ENCODE data around the gene MTRR. TPM values are rescaled to one million over a fixed set of nuclear protein-coding genes. Genes with fewer than 3 reads are reported as not detected.

MTRR gene
- total and polyA plus RNA-seq, 2 donors (not counting 1 experiment from before 2014, with no cell fraction given): 25.5 to 67.8 TPM

- ATAC-seq (ENCODE audit: low read depth) (no peak), DNase-seq (no peak)
- H3K79me2 ChIP-seq (ENCODE audit: control insufficient read depth, insufficient read depth, low read length): peaks cover 59% of the 10 kb centered on the region
- TF ChIP-seq EZH2 (IDR thresholded peaks at IDR 0.05; ENCODE audit: borderline replicate concordance, insufficient read depth, low read depth, low read length, poor library complexity, severe bottlenecking): no peak
- no peak for TF ChIP-seq CTCF (IDR thresholded peaks at IDR 0.05)
- H3K9me3 Mint-ChIP-seq (ENCODE audit: insufficient read depth): no peaks in the 10 kb centered on the region
- no peak overlapping the region for H3K4me2 ChIP-seq (replicated peaks; ENCODE audit: low read depth, low read length, poor library complexity, severe bottlenecking)
- peaks cover 0 to 18% of the 10 kb centered on the region in 2 experiments for H3K36me3 ChIP-seq (replicated peaks in 1 of 2; ENCODE audit: control extremely low read depth in 1 of 2, control insufficient read depth in 1 of 2, extremely low read depth in 1 of 2, insufficient read depth in 2 of 2, low read length in 1 of 2)
- no peak overlapping the region for H3K27ac Mint-ChIP-seq
- H3K9me3 ChIP-seq (ENCODE audit: control extremely low read depth in 1 of 3, control insufficient read depth in 2 of 3, insufficient read depth in 1 of 3, low read length in 2 of 3): no peaks in the 10 kb centered on the region
- peaks cover 23 to 24% of the 10 kb centered on the region in 2 donors for H3K4me1 ChIP-seq (ENCODE audit: control insufficient read depth in 2 of 2, insufficient read depth in 2 of 2, low read length in 2 of 2)
- H3K4me1 Mint-ChIP-seq: peaks cover 62% of the 10 kb centered on the region
- no peaks in the 10 kb centered on the region for H3K27me3 Mint-ChIP-seq
- H3K27ac ChIP-seq (ENCODE audit: low read length in 2 of 2): no peak overlapping the region
- peak overlapping the region; percentile 6 for H3K9ac ChIP-seq (ENCODE audit: low read length)
- peaks cover 16% of the 10 kb centered on the region for H4K20me1 ChIP-seq (ENCODE audit: control insufficient read depth, insufficient read depth, low read length, poor library complexity, severe bottlenecking)
- no peak overlapping the region for H2AFZ ChIP-seq (ENCODE audit: insufficient read depth, low read depth, low read length, poor library complexity, severe bottlenecking)
- H3K27me3 ChIP-seq (replicated peaks in 1 of 4; ENCODE audit: control extremely low read depth in 1 of 4, control insufficient read depth in 3 of 4, insufficient read depth in 4 of 4, low read length in 3 of 4): no peaks in the 10 kb centered on the region
- POLR2A ChIA-PET: no interaction called here
- 100% methylated on average over 1 of the region's 2 CpGs for WGBS (ENCODE audit: insufficient coverage)
- CTCF ChIA-PET: interaction anchor here (3.2 kb wide), 1 partner anchor 15 kb away, joined by 14 read pairs; no protein-coding TSS in a partner anchor
- H3K4me3 Mint-ChIP-seq: peak overlapping the region; percentile 2
- H3K4me3 ChIP-seq (ENCODE audit: control extremely low read depth in 1 of 5, extremely low read depth in 1 of 5, insufficient read depth in 1 of 5, low read depth in 2 of 5, low read length in 4 of 5): no peak overlapping the region
- intact Hi-C loops (cut with micrococcal nuclease): no loop called here
Measured at GRCh38 chr5:7871653-7872052, 2.7 kb downstream of the MTRR start.

GRCh38 chr5:7872517-7873130 is 3.7 kb downstream of the MTRR start:
- H3K9me3 Mint-ChIP-seq (ENCODE audit: insufficient read depth): no peaks in the 10 kb centered on the region
- no peak overlapping the region for H3K4me3 Mint-ChIP-seq
- peaks cover 52% of the 10 kb centered on the region for H3K4me1 Mint-ChIP-seq
- intact Hi-C loops (cut with micrococcal nuclease): no loop called here
- peak overlapping the region; percentile 1 for H3K27ac Mint-ChIP-seq
- 92% methylated on average over 2 of the region's 4 CpGs for WGBS (ENCODE audit: insufficient coverage)
- H3K9ac ChIP-seq (ENCODE audit: low read length): peak overlapping the region; percentile 9
- peaks cover 22% of the 10 kb centered on the region in 2 donors for H3K4me1 ChIP-seq (ENCODE audit: control insufficient read depth in 2 of 2, insufficient read depth in 2 of 2, low read length in 2 of 2)
- no peaks in the 10 kb centered on the region for H3K9me3 ChIP-seq (ENCODE audit: control extremely low read depth in 1 of 3, control insufficient read depth in 2 of 3, insufficient read depth in 1 of 3, low read length in 2 of 3)
- H3K4me2 ChIP-seq (replicated peaks; ENCODE audit: low read depth, low read length, poor library complexity, severe bottlenecking): peak overlapping the region; percentile 3
- CTCF ChIA-PET: interaction anchor here (1.5 to 3.2 kb wide), 2 partner anchors 14 to 22 kb away, joined by 4 to 14 read pairs; partner anchors contain the start of gene CFAP90
- POLR2A ChIA-PET: no interaction called here
- no peaks in the 10 kb centered on the region for H3K27me3 ChIP-seq (replicated peaks in 1 of 4; ENCODE audit: control extremely low read depth in 1 of 4, control insufficient read depth in 3 of 4, insufficient read depth in 4 of 4, low read length in 3 of 4)
- H3K4me3 ChIP-seq (ENCODE audit: control extremely low read depth in 1 of 5, extremely low read depth in 1 of 5, insufficient read depth in 1 of 5, low read depth in 2 of 5, low read length in 4 of 5): no peak overlapping the region
- peaks cover 16% of the 10 kb centered on the region for H4K20me1 ChIP-seq (ENCODE audit: control insufficient read depth, insufficient read depth, low read length, poor library complexity, severe bottlenecking)
- no peak for DNase-seq
- peaks cover under 1 to 19% of the 10 kb centered on the region in 2 experiments for H3K36me3 ChIP-seq (replicated peaks in 1 of 2; ENCODE audit: control extremely low read depth in 1 of 2, control insufficient read depth in 1 of 2, extremely low read depth in 1 of 2, insufficient read depth in 2 of 2, low read length in 1 of 2)
- ATAC-seq (ENCODE audit: low read depth): no peak
- H3K79me2 ChIP-seq (ENCODE audit: control insufficient read depth, insufficient read depth, low read length): peaks cover 59% of the 10 kb centered on the region
- TF ChIP-seq CTCF (IDR thresholded peaks at IDR 0.05) (no peak), EZH2 (IDR thresholded peaks at IDR 0.05; ENCODE audit: borderline replicate concordance, insufficient read depth, low read depth, low read length, poor library complexity, severe bottlenecking) (no peak)
- no peaks in the 10 kb centered on the region for H3K27me3 Mint-ChIP-seq
- no peak overlapping the region for H3K27ac ChIP-seq (ENCODE audit: low read length in 2 of 2)
- H2AFZ ChIP-seq (ENCODE audit: insufficient read depth, low read depth, low read length, poor library complexity, severe bottlenecking): no peak overlapping the region

Measured in B cell (primary cell).